MCF 10A (cell line): Measurements from ENCODE around the gene SYNE1. TPM values are rescaled to one million over a fixed set of nuclear protein-coding genes. Genes with fewer than 3 reads are reported as not detected.

Source experiments
- BruUV-seq: library from RNA; stranded (reverse); fragments of 400-500 nt; replicated peaks from 2 replicates; lab custom pipeline; 2021; lab: Mats Ljungman, UMichigan
- CTCF ChIA-PET: fragments of 300-600 bp; sonication (Branson Sonifier 250); formaldehyde crosslinking; extraction: SDS; loops from one replicate; lab custom pipeline; 2021; ENCODE audit warnings: antibody characterized with exemption, inconsistent platforms; lab: Yijun Ruan, JAX
- POLR2A ChIA-PET: fragments of 300-600, 350-650 bp; sonication (Branson Sonifier 250); formaldehyde crosslinking; extraction: SDS; loops from one replicate; lab custom pipeline; 2020; ENCODE audit warnings: antibody characterized with exemption, inconsistent platforms; lab: Yijun Ruan, JAX
- DNase-seq: peaks from one replicate; pipeline ENCODE4 v3.0.0-alpha.2; 2018; ENCODE audit not compliant: unreplicated experiment
- H3K27ac Mint-ChIP-seq: one replicate; pipeline ENCODE4 v1.8.0; 2022; ENCODE audit warnings: mild to moderate bottlenecking, low read depth, mixed read lengths; ENCODE audit not compliant: unreplicated experiment
- H3K27me3 Mint-ChIP-seq: one replicate; pipeline ENCODE4 v1.8.0; 2022; ENCODE audit warnings: mixed read lengths; ENCODE audit not compliant: insufficient read depth, unreplicated experiment
- H3K36me3 Mint-ChIP-seq: one replicate; pipeline ENCODE4 v1.8.0; 2022; ENCODE audit warnings: mild to moderate bottlenecking, moderate library complexity, mixed read lengths; ENCODE audit not compliant: insufficient read depth, unreplicated experiment
- H3K4me1 Mint-ChIP-seq: one replicate; pipeline ENCODE4 v1.8.0; 2022; ENCODE audit warnings: mixed read lengths; ENCODE audit not compliant: insufficient read depth, unreplicated experiment
- H3K4me3 Mint-ChIP-seq: one replicate; pipeline ENCODE4 v1.8.0; 2022; ENCODE audit warnings: mild to moderate bottlenecking, moderate library complexity, mixed read lengths; ENCODE audit not compliant: unreplicated experiment
- H3K9me3 Mint-ChIP-seq: one replicate; pipeline ENCODE4 v1.8.0; 2022; ENCODE audit warnings: mixed read lengths; ENCODE audit not compliant: unreplicated experiment
- CTCF ChIP-seq: fragments of 200-600 bp; IDR thresholded peaks from one replicate; pipeline ENCODE4 v1.8.0; 2022; ENCODE audit warnings: antibody characterized with exemption, mild to moderate bottlenecking; ENCODE audit not compliant: unreplicated experiment
- intact Hi-C: fragments of 100-400 bp; cut with micrococcal nuclease; formaldehyde crosslinking; loops from 2 replicates; pipeline ENCODE4 v1.14.1; 2022
- total RNA-seq: library from RNA; stranded (reverse); gene quantifications from 2 replicates; pipeline ENCODE4 v1.2.3, GENCODE V29; 2022

The SYNE1 gene
- total RNA-seq, 1 experiment from 2014 or later: 25.4 TPM

DNA sequence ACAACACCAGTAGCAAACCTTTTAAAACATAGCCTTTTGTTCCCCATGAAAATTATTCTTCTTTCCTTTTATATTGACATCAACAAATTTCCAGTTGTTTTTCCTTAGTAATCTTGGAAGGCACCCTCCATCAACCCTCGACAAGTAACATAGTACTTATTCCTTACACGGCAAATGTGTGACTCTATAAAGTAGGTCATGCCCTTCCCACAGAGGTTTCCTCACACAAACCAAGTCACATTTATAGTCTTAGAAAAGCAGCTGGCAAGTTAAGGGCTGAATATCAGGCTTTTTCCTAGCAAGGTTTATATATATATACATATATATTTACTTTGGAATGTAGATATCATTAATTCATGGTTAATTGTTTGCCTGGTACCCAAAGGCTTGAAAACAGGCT lies 371.5 kb downstream of the SYNE1 start:
- DNase-seq: no peak
- Mint-ChIP-seq H3K4me1 (peaks cover 3% of the 10 kb centered on the region), H3K36me3 (no peaks in the 10 kb centered on the region), H3K9me3 (no peaks in the 10 kb centered on the region), H3K27me3 (no peaks in the 10 kb centered on the region), H3K4me3 (no peak overlapping the region), H3K27ac (no peak overlapping the region)
- ChIA-PET POLR2A (no interaction called here), CTCF (interaction anchor here (0.6 to 1.6 kb wide), 3 partner anchors 119 to 501 kb away, joined by 3 to 4 read pairs (median 3); no protein-coding TSS in a partner anchor)
- no TSS peak for BruUV-seq
- no peak for TF ChIP-seq CTCF
- intact Hi-C loops: loop anchor here (5.0 to 10.0 kb wide), 2 partner anchors 573 to 931 kb away; no protein-coding TSS in a partner anchor

GRCh38 chr6:152263582-152263981 lies 373.6 kb downstream of the SYNE1 start:
- H3K4me1 Mint-ChIP-seq: no peaks in the 10 kb centered on the region
- TF ChIP-seq CTCF: no peak
- intact Hi-C loops: loop anchor here (10.0 kb wide), 1 partner anchor 929 kb away; no protein-coding TSS in a partner anchor
- no TSS peak for BruUV-seq
- ChIA-PET POLR2A (no interaction called here), CTCF (interaction anchor here (0.8 kb wide), 1 partner anchor 584 kb away, joined by 3 read pairs; no protein-coding TSS in a partner anchor)
- H3K9me3 Mint-ChIP-seq: no peaks in the 10 kb centered on the region
- peaks cover 3% of the 10 kb centered on the region for H3K36me3 Mint-ChIP-seq
- DNase-seq: no peak
- no peaks in the 10 kb centered on the region for H3K27me3 Mint-ChIP-seq
- no peak overlapping the region for H3K4me3 Mint-ChIP-seq
- no peak overlapping the region for H3K27ac Mint-ChIP-seq

GRCh38 chr6:152261179-152261578 lies 376.0 kb downstream of the SYNE1 start:
- H3K4me1 Mint-ChIP-seq: no peaks in the 10 kb centered on the region
- ChIA-PET CTCF (no interaction called here), POLR2A (interaction anchor here (0.6 to 0.8 kb wide), 2 partner anchors 20 to 51 kb away, joined by 3 read pairs; no protein-coding TSS in a partner anchor)
- H3K36me3 Mint-ChIP-seq: peaks cover 11% of the 10 kb centered on the region
- H3K27ac Mint-ChIP-seq: no peak overlapping the region
- intact Hi-C loops: loop anchor here (10.0 kb wide), 1 partner anchor 926 kb away; no protein-coding TSS in a partner anchor
- no peaks in the 10 kb centered on the region for H3K27me3 Mint-ChIP-seq
- H3K4me3 Mint-ChIP-seq: no peak overlapping the region
- no peaks in the 10 kb centered on the region for H3K9me3 Mint-ChIP-seq
- TF ChIP-seq CTCF: no peak
- no peak for DNase-seq
- no TSS peak for BruUV-seq

GRCh38 chr6:152259234-152259633 lies 377.9 kb downstream of the SYNE1 start:
- ChIA-PET CTCF (interaction anchor here (1.6 kb wide), 1 partner anchor 9 kb away, joined by 3 read pairs; no protein-coding TSS in a partner anchor), POLR2A (interaction anchor here (1.6 kb wide), 1 partner anchor 13 kb away, joined by 3 read pairs; no protein-coding TSS in a partner anchor)
- Mint-ChIP-seq H3K27ac (no peak overlapping the region), H3K27me3 (no peaks in the 10 kb centered on the region), H3K4me1 (no peaks in the 10 kb centered on the region), H3K36me3 (peaks cover 11% of the 10 kb centered on the region), H3K4me3 (no peak overlapping the region), H3K9me3 (no peaks in the 10 kb centered on the region)
- BruUV-seq: no TSS peak
- TF ChIP-seq CTCF: no peak
- intact Hi-C loops: loop anchor here (5.0 kb wide), 1 partner anchor 302 kb away; no protein-coding TSS in a partner anchor
- no peak for DNase-seq
